HCT116 (cell line): ENCODE measurements around the gene PACRG. TPM values are rescaled to one million over a fixed set of nuclear protein-coding genes. Genes with fewer than 3 reads are reported as not detected.

Experiments used
- ATAC-seq: fragments of 200-7000 bp; cut with Tn5 transposase; 2 replicates; pipeline ENCODE4 v1.9.1; 2020; ENCODE audit warnings: mild to moderate bottlenecking, moderate library complexity
- BruUV-seq: library from RNA; stranded (reverse); fragments of 400-500 nt; replicated peaks from 2 replicates; lab custom pipeline; 2021; lab: Mats Ljungman, UMichigan
- CTCF ChIA-PET: fragments of 300-600 bp; sonication (Branson Sonifier 250); formaldehyde crosslinking; loops from one replicate; lab custom pipeline; 2021; ENCODE audit warnings: antibody characterized with exemption; lab: Charles Lee
- POLR2A ChIA-PET: fragments of 300-600, 350-600 bp; sonication (Branson Sonifier 250); formaldehyde crosslinking; loops from one replicate; lab custom pipeline; 2021; ENCODE audit warnings: antibody characterized with exemption; lab: Charles Lee
- RAD21 ChIA-PET, 2 experiments: fragments of 300-600 bp; sonication (Branson Sonifier 250); formaldehyde crosslinking; loops; one replicate each; lab custom pipeline; 2023; ENCODE audit warnings: low total read pairs in 2 of 2; ENCODE audit not compliant: uncharacterized antibody in 2 of 2, unreplicated experiment in 2 of 2, low non-redundant PET in 1 of 2; lab: Charles Lee
- DNase-seq: peaks from one replicate; pipeline ENCODE4 v3.0.0-alpha.2; 2010; ENCODE audit warnings: low read depth, low spot score
- H2AFZ ChIP-seq: fragments of 200-600 bp; shearing (Covaris generic), sonication (generic); 2 replicates; pipeline ENCODE4 v1.6.1; 2017; ENCODE audit warnings: low read depth, mixed run types, mixed read lengths, antibody characterized with exemption, low read length; ENCODE audit not compliant: poor library complexity, severe bottlenecking
- H3K27ac ChIP-seq: 2 replicates; pipeline ENCODE4 v1.5.1; 2012; ENCODE audit warnings: low read depth, low read length
- H3K27me3 ChIP-seq: fragments of 200-600 bp; sonication (generic); 2 replicates; pipeline ENCODE4 v1.6.1; 2016; ENCODE audit warnings: mixed run types, low read length, mixed read lengths; ENCODE audit not compliant: insufficient read depth
- H3K36me3 ChIP-seq, 2 experiments: fragments of 200-500 bp in 1 of 2; fragments of 200-600 bp in 1 of 2; sonication (Bioruptor generic) in 1 of 2; sonication (generic) in 1 of 2; 2 replicates each; pipeline versions ENCODE4 v1.5.1 to v1.6.1; 2014 to 2016; ENCODE audit warnings: low read length in 2 of 2, inconsistent platforms in 1 of 2, mixed read lengths in 1 of 2, mixed run types in 1 of 2; ENCODE audit not compliant: insufficient read depth in 2 of 2, control insufficient read depth in 1 of 2
- H3K4me1 ChIP-seq, 2 experiments: fragments of 200-600 bp in 1 of 2; sonication (generic) in 1 of 2; 2 replicates each; pipeline versions ENCODE4 v1.5.1 to v1.6.1; 2012 to 2017; ENCODE audit warnings: low read length in 2 of 2, inconsistent platforms in 1 of 2, mild to moderate bottlenecking in 1 of 2, mixed read lengths in 1 of 2, mixed run types in 1 of 2, moderate library complexity in 1 of 2; ENCODE audit not compliant: insufficient read depth in 2 of 2, control insufficient read depth in 1 of 2
- H3K4me2 ChIP-seq: fragments of 200-600 bp; sonication (generic); 2 replicates; pipeline ENCODE4 v1.6.1; 2017; ENCODE audit warnings: mixed run types, low read length, mixed read lengths
- H3K4me3 ChIP-seq, 2 experiments: fragments of 200-600 bp in 1 of 2; sonication (generic) in 1 of 2; replicated peaks in 1 of 2; 2 replicates each; pipeline ENCODE4 v1.5.1; 2011 to 2016; ENCODE audit warnings: low read length in 2 of 2, control low read depth in 1 of 2, low read depth in 1 of 2, mild to moderate bottlenecking in 1 of 2, mixed read lengths in 1 of 2, mixed run types in 1 of 2
- H3K79me2 ChIP-seq: fragments of 200-600 bp; sonication (generic); 2 replicates; pipeline ENCODE4 v1.6.1; 2017; ENCODE audit warnings: mild to moderate bottlenecking, mixed run types, low read length, moderate library complexity, mixed read lengths; ENCODE audit not compliant: insufficient read depth
- H3K9ac ChIP-seq: fragments of 200-600 bp; sonication (generic); 2 replicates; pipeline ENCODE4 v1.6.1; 2016; ENCODE audit warnings: low read length, mixed read lengths
- H3K9me2 ChIP-seq: fragments of 200-600 bp; sonication (generic), shearing (Covaris generic); 2 replicates; pipeline ENCODE4 v1.6.1; 2017; ENCODE audit warnings: mixed run types, mild to moderate bottlenecking, moderate library complexity; ENCODE audit not compliant: insufficient read depth
- H3K9me3 ChIP-seq, 2 experiments: fragments of 200-500 bp in 1 of 2; fragments of 200-600 bp in 1 of 2; sonication (Bioruptor generic) in 1 of 2; sonication (generic) in 1 of 2; 2 replicates each; pipeline ENCODE4 v1.6.1; 2014 to 2017; ENCODE audit warnings: low read length in 2 of 2, mixed read lengths in 2 of 2, inconsistent platforms in 1 of 2, low read depth in 1 of 2, mild to moderate bottlenecking in 1 of 2, mixed run types in 1 of 2, moderate library complexity in 1 of 2; ENCODE audit not compliant: control insufficient read depth in 1 of 2, insufficient read depth in 1 of 2
- H4K20me1 ChIP-seq: fragments of 200-600 bp; sonication (generic), shearing (Covaris generic); 2 replicates; pipeline ENCODE4 v1.6.1; 2017; ENCODE audit warnings: mixed run types, mild to moderate bottlenecking, moderate library complexity; ENCODE audit not compliant: insufficient read depth
- ELF1 ChIP-seq: IDR thresholded peaks from 2 replicates; pipeline ENCODE4 v1.6.1; 2012; ENCODE audit warnings: low read depth, borderline replicate concordance
- EZH2 ChIP-seq: fragments of 200-600 bp; sonication (generic); IDR thresholded peaks from 2 replicates; pipeline ENCODE4 v1.6.1; 2017; ENCODE audit warnings: antibody characterized with exemption, mixed run types
- FOSL1 ChIP-seq: IDR thresholded peaks from 2 replicates; pipeline ENCODE4 v1.6.1; 2012; ENCODE audit warnings: low read depth
- intact Hi-C: fragments of 100-400 bp; cut with micrococcal nuclease; formaldehyde crosslinking; loops from 2 replicates; pipeline ENCODE4 v1.10.0; 2022
- total RNA-seq: library from RNA; stranded (reverse); gene quantifications from one replicate; pipeline ENCODE4 v1.2.1, GENCODE V29; 2021; ENCODE audit not compliant: unreplicated experiment
- TF ChIP-seq, protein P1 (sequence below): IDR thresholded peaks from 2 replicates; pipeline ENCODE4 v1.6.1; 2012

The PACRG gene
- total RNA-seq, 1 experiment from 2014 or later: 0.71 TPM

DNA sequence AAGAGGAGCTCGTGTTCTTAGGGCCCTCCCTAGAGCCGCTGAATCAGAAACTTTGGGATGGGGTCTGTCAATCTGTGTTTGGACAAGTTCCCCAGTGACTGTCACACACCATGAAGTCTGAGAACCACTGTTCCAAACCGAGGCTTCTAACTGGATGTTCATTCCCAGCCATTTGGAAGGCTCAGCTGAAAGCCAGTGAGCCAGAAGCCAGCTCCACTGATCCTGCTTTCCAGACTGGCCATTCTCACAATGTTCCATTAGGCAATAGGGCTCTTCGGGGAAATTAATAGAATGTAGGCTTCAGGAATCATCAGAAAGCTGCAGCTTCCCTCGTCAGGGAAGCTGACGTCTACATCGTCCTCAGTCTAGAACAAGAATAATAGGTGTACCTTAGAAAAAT is 595.9 kb downstream of the PACRG start:
- intact Hi-C loops: no loop called here
- Histone ChIP-seq H3K79me2 (no peaks in the 10 kb centered on the region), H3K4me3 (no peak overlapping the region), H3K9me3 (no peaks in the 10 kb centered on the region; a peak in 2 of 4 replicates), H3K9ac (no peak overlapping the region), H4K20me1 (no peaks in the 10 kb centered on the region), H3K36me3 (no peaks in the 10 kb centered on the region), H3K4me1 (no peaks in the 10 kb centered on the region), H3K4me2 (no peak overlapping the region), H2AFZ (no peak overlapping the region), H3K27me3 (no peaks in the 10 kb centered on the region), H3K9me2 (no peaks in the 10 kb centered on the region), H3K27ac (no peak overlapping the region)
- POLR2A ChIA-PET: no interaction called here
- TF ChIP-seq, protein P1, sequence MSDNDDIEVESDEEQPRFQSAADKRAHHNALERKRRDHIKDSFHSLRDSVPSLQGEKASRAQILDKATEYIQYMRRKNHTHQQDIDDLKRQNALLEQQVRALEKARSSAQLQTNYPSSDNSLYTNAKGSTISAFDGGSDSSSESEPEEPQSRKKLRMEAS: no peak
- TF ChIP-seq ELF1: no peak
- no peak for ATAC-seq
- no TSS peak for BruUV-seq
- CTCF ChIA-PET: no interaction called here
- RAD21 ChIA-PET: no interaction called here
- DNase-seq: no peak

DNA sequence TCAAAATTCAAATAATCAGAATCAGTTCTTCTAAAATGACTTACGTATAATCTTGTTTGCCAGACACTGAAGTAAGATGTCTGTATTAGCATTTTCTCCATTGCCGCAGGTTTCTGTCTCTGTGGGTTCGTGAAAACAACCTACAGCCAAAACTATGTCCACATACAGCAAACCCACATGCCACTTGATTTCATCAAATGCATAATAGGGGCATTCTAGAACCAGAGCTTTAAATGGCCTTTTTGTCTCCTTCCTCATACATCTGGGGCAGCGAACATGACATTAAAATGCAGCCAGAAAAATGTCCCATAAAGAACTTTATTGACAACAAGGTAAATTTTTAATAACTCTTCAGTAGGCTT is 596.5 kb downstream of the PACRG start:
- no peaks in the 10 kb centered on the region; a peak in 1 of 4 replicates for H3K9me3 ChIP-seq
- ChIA-PET CTCF (no interaction called here), POLR2A (no interaction called here), RAD21 (no interaction called here)
- H3K79me2 ChIP-seq: no peaks in the 10 kb centered on the region
- no peak for DNase-seq
- no peaks in the 10 kb centered on the region for H3K27me3 ChIP-seq
- H3K27ac ChIP-seq: no peak overlapping the region
- TF ChIP-seq EZH2 (no peak), FOSL1 (no peak)
- intact Hi-C loops: no loop called here
- H3K4me1 ChIP-seq: no peaks in the 10 kb centered on the region
- H3K36me3 ChIP-seq: no peaks in the 10 kb centered on the region
- H3K9me2 ChIP-seq: no peaks in the 10 kb centered on the region
- no peak for ATAC-seq
- H3K4me3 ChIP-seq: no peak overlapping the region
- no peak overlapping the region for H3K4me2 ChIP-seq
- no peak overlapping the region for H2AFZ ChIP-seq
- H4K20me1 ChIP-seq: no peaks in the 10 kb centered on the region
- H3K9ac ChIP-seq: no peak overlapping the region
- no TSS peak for BruUV-seq
